ENCODE data around the gene TOMM40L. TPM values are rescaled to one million over a fixed set of nuclear protein-coding genes. Genes with fewer than 3 reads are reported as not detected.

Gene TOMM40L
- total RNA-seq, 1 donor from 2014 or later: 8.6 TPM

- no peak for DNase-seq (ENCODE audit: extremely low spot score, unreplicated experiment)
- Mint-ChIP-seq H3K9me3 (ENCODE audit: unreplicated experiment) (no peaks in the 10 kb centered on the region), H3K36me3 (ENCODE audit: unreplicated experiment) (peaks cover 8% of the 10 kb centered on the region), H3K4me3 (ENCODE audit: unreplicated experiment) (no peak overlapping the region), H3K27ac (ENCODE audit: unreplicated experiment) (peak overlapping the region; percentile 86), H3K4me1 (ENCODE audit: unreplicated experiment) (peaks cover 72% of the 10 kb centered on the region), H3K27me3 (ENCODE audit: unreplicated experiment) (no peaks in the 10 kb centered on the region)
- TF ChIP-seq, protein P1, sequence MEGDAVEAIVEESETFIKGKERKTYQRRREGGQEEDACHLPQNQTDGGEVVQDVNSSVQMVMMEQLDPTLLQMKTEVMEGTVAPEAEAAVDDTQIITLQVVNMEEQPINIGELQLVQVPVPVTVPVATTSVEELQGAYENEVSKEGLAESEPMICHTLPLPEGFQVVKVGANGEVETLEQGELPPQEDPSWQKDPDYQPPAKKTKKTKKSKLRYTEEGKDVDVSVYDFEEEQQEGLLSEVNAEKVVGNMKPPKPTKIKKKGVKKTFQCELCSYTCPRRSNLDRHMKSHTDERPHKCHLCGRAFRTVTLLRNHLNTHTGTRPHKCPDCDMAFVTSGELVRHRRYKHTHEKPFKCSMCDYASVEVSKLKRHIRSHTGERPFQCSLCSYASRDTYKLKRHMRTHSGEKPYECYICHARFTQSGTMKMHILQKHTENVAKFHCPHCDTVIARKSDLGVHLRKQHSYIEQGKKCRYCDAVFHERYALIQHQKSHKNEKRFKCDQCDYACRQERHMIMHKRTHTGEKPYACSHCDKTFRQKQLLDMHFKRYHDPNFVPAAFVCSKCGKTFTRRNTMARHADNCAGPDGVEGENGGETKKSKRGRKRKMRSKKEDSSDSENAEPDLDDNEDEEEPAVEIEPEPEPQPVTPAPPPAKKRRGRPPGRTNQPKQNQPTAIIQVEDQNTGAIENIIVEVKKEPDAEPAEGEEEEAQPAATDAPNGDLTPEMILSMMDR (IDR thresholded peaks at IDR 0.05): no peak
These were observed 26.2 kb upstream of the TOMM40L start for GRCh38 chr1:161199506-161200139.

GRCh38 chr1:161200421-161200991, 25.4 kb upstream of the TOMM40L start:
- Mint-ChIP-seq H3K27ac (ENCODE audit: unreplicated experiment) (peak overlapping the region; percentile 96), H3K9me3 (ENCODE audit: unreplicated experiment) (no peaks in the 10 kb centered on the region), H3K36me3 (ENCODE audit: unreplicated experiment) (peaks cover 11% of the 10 kb centered on the region), H3K4me3 (ENCODE audit: unreplicated experiment) (no peak overlapping the region), H3K27me3 (ENCODE audit: unreplicated experiment) (no peaks in the 10 kb centered on the region), H3K4me1 (ENCODE audit: unreplicated experiment) (peaks cover 74% of the 10 kb centered on the region)
- no peak for DNase-seq (ENCODE audit: extremely low spot score, unreplicated experiment)
- TF ChIP-seq, protein P1 (IDR thresholded peaks at IDR 0.05): no peak

- DNase-seq (ENCODE audit: extremely low spot score, unreplicated experiment): no peak
- no peaks in the 10 kb centered on the region for H3K9me3 Mint-ChIP-seq (ENCODE audit: unreplicated experiment)
- TF ChIP-seq, protein P1 (IDR thresholded peaks at IDR 0.05): no peak
- H3K4me3 Mint-ChIP-seq (ENCODE audit: unreplicated experiment): peak overlapping the region; percentile 91
- H3K27me3 Mint-ChIP-seq (ENCODE audit: unreplicated experiment): no peaks in the 10 kb centered on the region
- peaks cover 72% of the 10 kb centered on the region for H3K4me1 Mint-ChIP-seq (ENCODE audit: unreplicated experiment)
- peak overlapping the region; percentile 96 for H3K27ac Mint-ChIP-seq (ENCODE audit: unreplicated experiment)
- peaks cover 14% of the 10 kb centered on the region for H3K36me3 Mint-ChIP-seq (ENCODE audit: unreplicated experiment)
These were observed 24.6 kb upstream of the TOMM40L start for GRCh38 chr1:161200992-161201835.

DNA sequence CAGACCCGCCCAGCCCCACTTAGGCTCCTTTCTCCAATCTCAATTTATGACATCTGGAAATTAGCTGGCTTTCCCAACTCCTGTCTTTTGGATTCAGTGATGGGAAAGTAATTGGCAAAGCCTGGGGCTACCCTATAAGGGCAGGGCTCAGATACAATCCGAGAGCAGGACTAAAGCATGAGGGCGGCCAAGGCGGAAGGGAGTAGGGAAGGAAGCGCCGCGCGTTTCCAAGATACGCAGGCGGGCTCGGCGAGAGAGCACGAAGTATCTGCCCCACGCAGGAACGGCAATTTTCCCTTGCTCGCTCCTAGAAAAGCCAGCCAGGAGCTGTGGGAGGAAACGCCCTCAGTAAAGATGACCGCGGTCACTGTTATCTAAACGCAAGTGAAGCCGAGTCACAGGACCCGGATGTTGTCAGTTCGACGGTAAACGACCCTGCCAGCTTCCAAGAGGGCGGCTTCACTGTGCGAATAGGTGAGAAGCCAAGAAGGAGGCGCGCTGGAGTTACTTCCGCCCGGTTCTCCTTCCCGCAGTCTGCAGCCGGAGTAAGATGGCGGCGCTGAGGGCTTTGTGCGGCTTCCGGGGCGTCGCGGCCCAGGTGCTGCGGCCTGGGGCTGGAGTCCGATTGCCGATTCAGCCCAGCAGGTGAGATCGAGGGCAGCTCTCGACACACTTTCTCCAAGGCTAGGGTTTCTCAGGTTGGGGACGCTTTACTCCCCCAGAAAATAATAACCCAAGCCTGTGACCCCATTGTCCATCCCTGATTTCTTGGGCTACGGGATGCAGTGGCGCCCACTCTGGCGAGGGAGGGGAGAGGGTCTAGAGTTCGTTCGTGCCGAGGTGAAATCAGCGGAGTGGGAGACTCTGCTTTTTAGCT, 23.8 kb upstream of the TOMM40L start, which contains the start of gene NDUFS2:
Gene NDUFS2 (plus strand): TSS at position 532 of the 877 bp plus-strand sequence. CDS start 19 bp downstream, at position 551.
- Mint-ChIP-seq H3K4me3 (ENCODE audit: unreplicated experiment) (peak within 1 kb of the TSS; percentile 91), H3K27me3 (ENCODE audit: unreplicated experiment) (no peaks in the 10 kb centered on the region), H3K36me3 (ENCODE audit: unreplicated experiment) (peaks cover 17% of the 10 kb centered on the region), H3K4me1 (ENCODE audit: unreplicated experiment) (peaks cover 68% of the 10 kb centered on the region), H3K27ac (ENCODE audit: unreplicated experiment) (peak within 1 kb of the TSS; percentile 96), H3K9me3 (ENCODE audit: unreplicated experiment) (no peaks in the 10 kb centered on the region)
- DNase-seq (ENCODE audit: extremely low spot score, unreplicated experiment): peak; percentile 97
- TF ChIP-seq, protein P1 (IDR thresholded peaks at IDR 0.05): peak; percentile 40
